KMS-11 (cell line): ENCODE measurements around the gene LIMS2.

ENCODE experiments used
- H2AFZ ChIP-seq: fragments of 200-600 bp; sonication (generic); 2 replicates; pipeline ENCODE4 v1.6.1; 2016; ENCODE audit warnings: antibody characterized with exemption, mixed run types, low read depth
- H3K27ac ChIP-seq: fragments of 200-600 bp; sonication (generic); 2 replicates; pipeline ENCODE4 v1.6.1; 2016; ENCODE audit warnings: mild to moderate bottlenecking, mixed run types
- H3K27me3 ChIP-seq: fragments of 200-600 bp; sonication (generic); 2 replicates; pipeline ENCODE4 v1.6.1; 2017; ENCODE audit warnings: mild to moderate bottlenecking, low read depth, mixed run types, moderate library complexity; ENCODE audit not compliant: insufficient read depth
- H3K36me3 ChIP-seq: fragments of 200-600 bp; sonication (generic); 2 replicates; pipeline ENCODE4 v1.6.1; 2017; ENCODE audit warnings: mild to moderate bottlenecking, mixed run types; ENCODE audit not compliant: insufficient read depth
- H3K4me1 ChIP-seq: fragments of 200-600 bp; sonication (generic); 2 replicates; pipeline ENCODE4 v1.6.1; 2016; ENCODE audit warnings: mild to moderate bottlenecking, low read depth, mixed run types; ENCODE audit not compliant: poor library complexity, severe bottlenecking
- H3K4me2 ChIP-seq: fragments of 200-600 bp; sonication (generic); 2 replicates; pipeline ENCODE4 v1.7.0; 2016; ENCODE audit warnings: mild to moderate bottlenecking, mixed run types
- H3K4me3 ChIP-seq: fragments of 200-600 bp; sonication (generic); IDR thresholded peaks from 2 replicates; pipeline ENCODE4 v1.6.1; 2017; ENCODE audit warnings: low read depth, low read length, mixed read lengths; ENCODE audit not compliant: insufficient read depth
- H3K79me2 ChIP-seq: fragments of 200-600 bp; sonication (generic); 2 replicates; pipeline ENCODE4 v1.6.1; 2016; ENCODE audit warnings: low read depth, mixed run types; ENCODE audit not compliant: insufficient read depth
- H3K9ac ChIP-seq: fragments of 200-600 bp; sonication (generic); 2 replicates; pipeline ENCODE4 v1.6.1; 2016; ENCODE audit warnings: mild to moderate bottlenecking, mixed run types
- H4K20me1 ChIP-seq: fragments of 200-600 bp; sonication (generic); 2 replicates; pipeline ENCODE4 v1.6.1; 2016; ENCODE audit warnings: mild to moderate bottlenecking, mixed run types; ENCODE audit not compliant: insufficient read depth
- CTCF ChIP-seq: fragments of 200-600 bp; sonication (generic); conservative IDR thresholded peaks from 2 replicates; pipeline ENCODE4 v1.6.1; 2017; ENCODE audit warnings: low read depth, mild to moderate bottlenecking, antibody characterized with exemption, low read length, moderate library complexity, mixed read lengths

LIMS2 gene

GRCh38 chr2:127688405-127688804 lies 13.1 kb upstream of the LIMS2 start:
- Histone ChIP-seq H3K36me3 (no peaks in the 10 kb centered on the region), H4K20me1 (no peaks in the 10 kb centered on the region), H2AFZ (no peak overlapping the region), H3K79me2 (no peaks in the 10 kb centered on the region), H3K27ac (no peak overlapping the region), H3K9ac (no peak overlapping the region), H3K4me2 (no peak overlapping the region), H3K4me3 (no peak overlapping the region), H3K4me1 (no peaks in the 10 kb centered on the region), H3K27me3 (no peaks in the 10 kb centered on the region)
- TF ChIP-seq CTCF = no peak

- Histone ChIP-seq H3K9ac (no peak overlapping the region), H3K27ac (no peak overlapping the region), H2AFZ (no peak overlapping the region), H3K36me3 (no peaks in the 10 kb centered on the region), H4K20me1 (no peaks in the 10 kb centered on the region), H3K79me2 (no peaks in the 10 kb centered on the region), H3K4me3 (no peak overlapping the region), H3K4me2 (no peak overlapping the region), H3K27me3 (no peaks in the 10 kb centered on the region), H3K4me1 (no peaks in the 10 kb centered on the region)
- TF ChIP-seq CTCF = no peak
Measured at GRCh38 chr2:127685410-127686080, 10.2 kb upstream of the LIMS2 start.

- Histone ChIP-seq H3K9ac (no peak overlapping the region), H3K4me1 (no peaks in the 10 kb centered on the region), H3K4me2 (no peak overlapping the region), H3K4me3 (no peak overlapping the region), H3K79me2 (no peaks in the 10 kb centered on the region), H2AFZ (no peak overlapping the region), H3K27ac (no peak overlapping the region), H4K20me1 (no peaks in the 10 kb centered on the region), H3K27me3 (no peaks in the 10 kb centered on the region), H3K36me3 (no peaks in the 10 kb centered on the region)
- TF ChIP-seq CTCF = no peak
Measured at GRCh38 chr2:127683757-127684156, 8.4 kb upstream of the LIMS2 start.

- no peak overlapping the region for H3K9ac ChIP-seq
- H2AFZ ChIP-seq = no peak overlapping the region
- TF ChIP-seq CTCF = no peak
- H3K27me3 ChIP-seq = no peaks in the 10 kb centered on the region
- H3K4me1 ChIP-seq = no peaks in the 10 kb centered on the region
- H3K4me3 ChIP-seq = no peak overlapping the region
- no peak overlapping the region for H3K4me2 ChIP-seq
- H3K27ac ChIP-seq = no peak overlapping the region
- no peaks in the 10 kb centered on the region for H3K79me2 ChIP-seq
- H3K36me3 ChIP-seq = no peaks in the 10 kb centered on the region
- no peaks in the 10 kb centered on the region for H4K20me1 ChIP-seq
Measured at GRCh38 chr2:127683056-127683455, 7.7 kb upstream of the LIMS2 start.
